ENCODE measurements around the gene SLIT3. TPM values are rescaled to one million over a fixed set of nuclear protein-coding genes. Genes with fewer than 3 reads are reported as not detected.

Gene SLIT3
- total and polyA plus RNA-seq, 2 donors (not counting 3 experiments of a cell fraction or from before 2014, with no cell fraction given): 0.90 to 1.0 TPM

GRCh38 chr5:168798065-168799023 lies 502.6 kb downstream of the SLIT3 start:
- Histone ChIP-seq H3K4me3 (replicated peaks in 1 of 3; ENCODE audit: insufficient read depth in 1 of 3, low read depth in 1 of 3, low read length in 3 of 3) (no peak overlapping the region), H3K9me3 (replicated peaks; ENCODE audit: control insufficient read depth, insufficient read depth, low read length) (no peaks in the 10 kb centered on the region), H3K36me3 (ENCODE audit: control insufficient read depth in 2 of 2, extremely low read depth in 1 of 2, insufficient read depth in 2 of 2, low read length in 2 of 2) (no peaks in the 10 kb centered on the region), H3K4me2 (ENCODE audit: insufficient read depth, low read length) (no peak overlapping the region), H3K9ac (replicated peaks; ENCODE audit: extremely low read depth, insufficient read depth, low read length) (no peak overlapping the region), H2AFZ (ENCODE audit: low read depth, low read length) (no peak overlapping the region), H3K4me1 (ENCODE audit: control insufficient read depth, extremely low read depth, insufficient read depth, low read length) (no peaks in the 10 kb centered on the region), H3K27me3 (ENCODE audit: control insufficient read depth in 2 of 2, insufficient read depth in 2 of 2, low read length in 2 of 2) (no peaks in the 10 kb centered on the region), H3K79me2 (ENCODE audit: control insufficient read depth, insufficient read depth, low read length) (no peaks in the 10 kb centered on the region), H3K27ac (ENCODE audit: insufficient read depth, low read depth, low read length) (no peak overlapping the region), H3K9me1 (replicated peaks; ENCODE audit: control insufficient read depth, extremely low read depth, insufficient read depth, low read length) (no peaks in the 10 kb centered on the region), H4K20me1 (replicated peaks; ENCODE audit: control insufficient read depth, extremely low read depth, insufficient read depth, low read length) (no peaks in the 10 kb centered on the region)
- FAIRE-seq (no peak), DNase-seq (ENCODE audit: low read depth, low spot score) (no peak)
- intact Hi-C loops (cut with micrococcal nuclease): no loop called here
- dilution Hi-C loops (cut with MboI; ENCODE audit: extremely low pct_ligation_motif_present, low sequenced_read_pairs): no loop called here
- CTCF ChIA-PET: no interaction called here
- POLR2A ChIA-PET: no interaction called here
- TF ChIP-seq CTCF (IDR thresholded peaks at IDR 0.05; ENCODE audit: extremely low read depth in 1 of 2, insufficient read depth in 1 of 2, low read depth in 1 of 2, low read length in 2 of 2) (no peak), GATA2 (IDR thresholded peaks at IDR 0.05; ENCODE audit: insufficient read depth, insufficient read length, low read depth, low read length) (no peak)
- BruUV-seq (replicated peaks): no TSS peak
